Thyroid gland (tissue), 4 donors: ENCODE measurements around the gene DDX46.

Experiments used
- POLR2A ChIP-seq, 2 donors: fragments of 450-650 bp; IDR thresholded peaks; one replicate each; pipeline ENCODE4 v1.6.1; 2017; ENCODE audit warnings: antibody characterized with exemption in 2 of 2, mild to moderate bottlenecking in 2 of 2, moderate library complexity in 1 of 2
- TF ChIP-seq, protein P1 (sequence below), 6 experiments: fragments of 200-600 bp in 3 of 6; fragments of 450-650 bp in 3 of 6; sonication (generic) in 3 of 6; IDR thresholded peaks; one replicate each; pipeline ENCODE4 v1.5.1; 2016 to 2019; ENCODE audit warnings: antibody characterized with exemption in 6 of 6, mild to moderate bottlenecking in 2 of 6, inconsistent platforms in 1 of 6, moderate library complexity in 1 of 6

DNA sequence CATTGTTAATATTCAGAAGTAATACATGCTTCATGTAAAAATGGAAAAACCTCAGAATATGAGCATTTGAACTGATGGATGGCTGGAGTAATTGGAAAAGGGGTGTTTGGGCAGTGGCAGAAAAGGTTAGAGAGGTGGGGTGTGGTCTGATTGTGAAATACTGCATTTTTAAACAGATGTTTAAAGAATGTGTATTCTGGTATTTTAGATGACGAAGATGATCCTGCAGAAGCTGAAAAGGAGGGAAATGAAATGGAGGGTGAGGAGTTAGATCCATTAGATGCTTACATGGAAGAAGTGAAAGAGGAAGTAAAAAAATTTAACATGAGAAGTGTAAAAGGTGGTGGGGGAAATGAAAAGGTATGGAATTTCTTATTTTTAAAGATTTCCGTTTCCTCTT is 18.8 kb downstream of the DDX46 start:
- TF ChIP-seq, protein P1, sequence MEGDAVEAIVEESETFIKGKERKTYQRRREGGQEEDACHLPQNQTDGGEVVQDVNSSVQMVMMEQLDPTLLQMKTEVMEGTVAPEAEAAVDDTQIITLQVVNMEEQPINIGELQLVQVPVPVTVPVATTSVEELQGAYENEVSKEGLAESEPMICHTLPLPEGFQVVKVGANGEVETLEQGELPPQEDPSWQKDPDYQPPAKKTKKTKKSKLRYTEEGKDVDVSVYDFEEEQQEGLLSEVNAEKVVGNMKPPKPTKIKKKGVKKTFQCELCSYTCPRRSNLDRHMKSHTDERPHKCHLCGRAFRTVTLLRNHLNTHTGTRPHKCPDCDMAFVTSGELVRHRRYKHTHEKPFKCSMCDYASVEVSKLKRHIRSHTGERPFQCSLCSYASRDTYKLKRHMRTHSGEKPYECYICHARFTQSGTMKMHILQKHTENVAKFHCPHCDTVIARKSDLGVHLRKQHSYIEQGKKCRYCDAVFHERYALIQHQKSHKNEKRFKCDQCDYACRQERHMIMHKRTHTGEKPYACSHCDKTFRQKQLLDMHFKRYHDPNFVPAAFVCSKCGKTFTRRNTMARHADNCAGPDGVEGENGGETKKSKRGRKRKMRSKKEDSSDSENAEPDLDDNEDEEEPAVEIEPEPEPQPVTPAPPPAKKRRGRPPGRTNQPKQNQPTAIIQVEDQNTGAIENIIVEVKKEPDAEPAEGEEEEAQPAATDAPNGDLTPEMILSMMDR (IDR thresholded peaks at IDR 0.05): no peak
- no peak for TF ChIP-seq POLR2A (IDR thresholded peaks at IDR 0.05)
